AG04450 (cell line): Measurements from ENCODE around the gene PRPH. TPM values are rescaled to one million over a fixed set of nuclear protein-coding genes. Genes with fewer than 3 reads are reported as not detected.

Source experiments
- CTCF ChIA-PET: fragments of 300-600, 350-600 bp; formaldehyde crosslinking; extraction: SDS; loops from one replicate; lab custom pipeline; 2022; ENCODE audit warnings: antibody characterized with exemption, inconsistent platforms; lab: Charles Lee
- POLR2A ChIA-PET: fragments of 350-600 bp; formaldehyde crosslinking; extraction: SDS; loops from one replicate; lab custom pipeline; 2021; ENCODE audit warnings: antibody characterized with exemption, inconsistent platforms; lab: Yijun Ruan, JAX
- DNase-seq: peaks from one replicate; pipeline ENCODE4 v3.0.0-alpha.2; 2011; ENCODE audit warnings: low read depth, low spot score
- H3K27ac ChIP-seq: one replicate; pipeline ENCODE4 v1.5.1; 2012; ENCODE audit warnings: low read depth, low read length, control low read depth
- H3K27me3 ChIP-seq: one replicate; pipeline ENCODE4 v1.6.0; 2012; ENCODE audit warnings: low read length; ENCODE audit not compliant: control insufficient read depth, insufficient read depth
- H3K4me3 ChIP-seq: 2 replicates; pipeline ENCODE4 v1.5.1; 2011; ENCODE audit warnings: mild to moderate bottlenecking, low read depth, low read length, control low read depth
- H3K9me3 ChIP-seq: 2 replicates; pipeline ENCODE4 v1.5.1; 2012; ENCODE audit warnings: low read length; ENCODE audit not compliant: control insufficient read depth, insufficient read depth
- CTCF ChIP-seq: IDR thresholded peaks from 2 replicates; pipeline ENCODE4 v1.5.1; 2011; ENCODE audit warnings: low read depth, low read length, control low read depth, inconsistent platforms
- polyA plus RNA-seq: library from polyadenylated mRNA; depleted of rRNA; stranded (reverse); fragments of >200 nt; gene quantifications from 2 replicates; pipeline ENCODE4 v1.2.3, GENCODE V29; 2011

Gene PRPH
- polyA plus RNA-seq, 1 experiment, result not detected

DNA sequence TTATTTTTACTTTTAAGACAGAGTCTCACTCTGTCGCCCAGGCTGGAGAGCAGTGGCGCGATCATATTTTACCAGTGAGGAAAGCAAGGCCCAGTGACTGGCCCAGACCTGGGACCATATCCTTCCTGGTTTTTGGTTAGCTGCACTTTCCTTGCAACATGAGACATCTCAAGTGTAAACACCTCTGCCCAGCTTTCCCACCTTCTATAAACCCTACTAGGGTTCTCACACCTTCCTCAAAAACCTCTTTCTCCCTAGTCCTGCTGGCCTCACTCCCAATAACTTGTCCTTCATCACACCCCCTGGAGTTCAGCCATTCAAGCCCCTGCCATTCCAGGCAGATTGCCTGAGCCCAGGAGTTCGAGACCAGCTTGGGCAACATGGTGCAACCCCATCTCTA is 10.3 kb upstream of the PRPH start:
- no peak for TF ChIP-seq CTCF
- no peak overlapping the region for H3K4me3 ChIP-seq
- POLR2A ChIA-PET, result no interaction called here
- CTCF ChIA-PET, result interaction anchor here (0.7 to 3.1 kb wide), 3 partner anchors 47 to 73 kb away, joined by 3 to 13 read pairs (median 4); no protein-coding TSS in a partner anchor
- peaks cover 14% of the 10 kb centered on the region for H3K27me3 ChIP-seq
- no peaks in the 10 kb centered on the region for H3K9me3 ChIP-seq
- H3K27ac ChIP-seq, result no peak overlapping the region
- no peak for DNase-seq

- Histone ChIP-seq H3K9me3 (no peaks in the 10 kb centered on the region), H3K4me3 (no peak overlapping the region), H3K27ac (no peak overlapping the region), H3K27me3 (peaks cover 16% of the 10 kb centered on the region)
- ChIA-PET CTCF (interaction anchor here (0.8 to 5.8 kb wide), 6 partner anchors 54 to 292 kb away, joined by 3 to 56 read pairs (median 6); no protein-coding TSS in a partner anchor), POLR2A (interaction anchor here (1.2 kb wide), 1 partner anchor 156 kb away, joined by 4 read pairs; the partner anchor contains the start of gene TUBA1B)
- no peak for TF ChIP-seq CTCF
- no peak for DNase-seq
These were observed 7.1 kb upstream of the PRPH start for GRCh38 chr12:49287876-49288275.

DNA sequence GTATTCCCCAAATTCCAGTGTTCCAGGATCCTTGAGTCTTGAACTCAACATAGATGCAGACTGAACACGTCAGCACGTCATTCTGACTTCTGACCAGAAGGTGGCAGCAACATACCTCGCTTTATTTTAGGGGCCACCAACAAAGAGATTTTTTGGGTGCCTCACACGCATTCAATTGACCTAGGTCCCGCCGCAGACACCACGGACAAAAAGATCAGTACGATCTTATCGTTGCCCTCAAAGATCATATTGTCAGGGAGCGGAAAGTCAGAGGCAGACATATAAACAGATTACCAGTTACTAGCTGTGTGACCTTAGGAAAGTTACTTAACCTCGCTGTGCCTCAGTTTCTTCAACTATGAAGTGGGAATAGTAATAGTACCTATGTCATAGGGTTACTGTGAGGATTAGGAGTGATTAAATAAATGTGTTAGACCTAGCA is 6.5 kb upstream of the PRPH start:
- Histone ChIP-seq H3K27me3 (peaks cover 16% of the 10 kb centered on the region), H3K4me3 (no peak overlapping the region), H3K9me3 (no peaks in the 10 kb centered on the region), H3K27ac (no peak overlapping the region)
- no peak for DNase-seq
- ChIA-PET POLR2A (interaction anchor here (1.2 kb wide), 1 partner anchor 157 kb away, joined by 4 read pairs; the partner anchor contains the start of gene TUBA1B), CTCF (interaction anchor here (0.7 to 5.8 kb wide), 17 partner anchors 9 to 294 kb away, joined by 3 to 56 read pairs (median 4); no protein-coding TSS in a partner anchor)
- TF ChIP-seq CTCF, result peak; percentile 79

DNA sequence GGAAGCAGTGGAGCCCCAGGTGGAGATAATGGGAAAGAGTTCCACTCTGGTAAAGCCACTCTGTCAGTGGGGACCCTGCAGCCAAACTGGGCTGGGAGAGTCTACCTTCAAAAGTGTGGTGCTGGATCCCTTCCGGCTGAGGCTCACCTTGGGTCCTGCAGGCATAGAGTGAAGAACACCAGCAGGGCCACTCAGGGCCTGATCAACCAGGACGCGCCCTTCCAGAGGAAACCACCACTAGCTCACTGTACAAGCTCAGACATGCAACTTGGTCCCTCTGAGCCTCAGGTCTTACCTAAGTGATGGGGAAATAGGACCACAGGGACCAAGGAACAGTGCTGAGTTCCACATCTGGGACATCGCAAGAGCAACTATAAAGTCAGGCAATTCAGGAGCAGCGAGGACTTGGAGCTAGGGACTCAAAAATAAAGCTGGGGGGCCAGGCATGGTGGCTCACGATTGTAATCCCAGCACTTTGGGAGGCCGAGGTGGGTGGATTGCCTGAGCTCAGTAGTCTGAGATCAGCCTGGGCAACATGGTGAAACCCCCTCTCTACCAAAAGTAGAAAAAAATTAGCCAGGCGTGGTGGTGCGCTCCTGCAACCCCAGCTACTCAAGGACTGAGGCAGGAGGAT is 5.9 kb upstream of the PRPH start:
- DNase-seq, result no peak
- ChIA-PET POLR2A (interaction anchor here (1.2 kb wide), 1 partner anchor 157 kb away, joined by 4 read pairs; the partner anchor contains the start of gene TUBA1B), CTCF (interaction anchor here (0.7 to 5.8 kb wide), 18 partner anchors 8 to 294 kb away, joined by 3 to 56 read pairs (median 4); no protein-coding TSS in a partner anchor)
- TF ChIP-seq CTCF, result no peak
- Histone ChIP-seq H3K27ac (no peak overlapping the region), H3K4me3 (no peak overlapping the region), H3K27me3 (peaks cover 20% of the 10 kb centered on the region), H3K9me3 (no peaks in the 10 kb centered on the region)

- POLR2A ChIA-PET, result interaction anchor here (0.6 kb wide), 1 partner anchor 258 kb away, joined by 12 read pairs; no protein-coding TSS in a partner anchor
These were observed 2.3 kb upstream of the PRPH start for GRCh38 chr12:49292729-49293055.

More at GRCh38 chr12:49292729-49293055, 2.3 kb upstream of the PRPH start:
- CTCF ChIA-PET, result interaction anchor here (1.2 to 5.8 kb wide), 3 partner anchors 50 to 65 kb away, joined by 3 to 56 read pairs (median 13); partner anchors contain the start of gene DNAJC22
- DNase-seq, result no peak
- peak overlapping the region; percentile 11 for H3K27ac ChIP-seq
- TF ChIP-seq CTCF, result no peak
- no peak overlapping the region for H3K4me3 ChIP-seq
- H3K27me3 ChIP-seq, result peaks cover 49% of the 10 kb centered on the region
- H3K9me3 ChIP-seq, result no peaks in the 10 kb centered on the region; the same call in 1 of the 2 replicates
